Ramos (cell line): ENCODE results near the gene SSH2.
"Not testable (repeated sequence)": the region's sequence is repeated elsewhere in the genome, so short reads cannot be mapped to it uniquely, and the experiment has no call there.

Source experiments
- in situ Hi-C: fragments of 300-500 bp; cut with MboI; formaldehyde crosslinking; loops from one replicate; pipeline ENCODE4 v1.14.3; 2022; ENCODE audit warnings: low sequenced_read_pairs; ENCODE audit not compliant: unreplicated experiment

The SSH2 gene

DNA sequence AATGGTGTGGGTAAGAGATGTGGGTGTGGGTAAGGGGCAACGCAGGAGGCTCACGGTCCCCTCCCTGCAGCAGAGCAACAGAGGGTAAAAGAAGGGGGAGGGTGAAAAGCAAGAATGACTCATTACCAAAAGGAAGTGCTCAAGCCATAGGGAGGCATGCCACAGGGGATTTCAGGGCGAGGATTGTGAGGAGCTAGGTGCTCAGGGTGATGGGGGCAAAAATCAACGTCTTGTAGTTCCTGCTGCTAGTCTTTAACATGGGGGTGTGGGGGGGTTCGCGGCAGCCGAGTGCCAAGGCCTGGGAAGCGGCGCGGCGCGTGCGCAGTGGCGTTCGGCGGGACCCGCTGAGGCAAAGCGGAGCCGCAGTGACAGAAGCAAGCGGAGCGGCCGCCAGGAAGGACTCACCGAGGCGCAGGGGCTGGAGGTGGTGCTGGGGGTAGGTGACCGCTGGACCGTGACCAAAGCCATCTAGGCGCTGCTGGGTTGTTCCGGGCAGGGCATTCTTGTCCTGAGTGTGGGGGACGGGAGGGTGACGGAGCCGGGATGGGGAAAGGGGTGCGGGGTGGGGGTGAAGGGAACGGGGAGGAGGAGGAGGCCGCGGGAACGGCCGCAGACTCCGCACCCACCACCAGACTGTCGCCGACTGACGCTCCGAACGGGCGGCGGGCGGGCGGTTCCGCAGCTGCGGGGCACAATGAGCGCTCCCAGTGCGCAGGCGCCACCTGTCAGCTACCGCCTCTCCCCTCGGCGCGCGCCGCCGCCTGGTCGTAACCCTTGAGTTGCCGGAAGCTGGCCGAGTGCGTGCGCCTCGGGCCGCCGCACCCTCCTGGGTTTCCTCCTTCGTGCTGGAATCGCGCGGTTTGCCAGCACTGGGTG lies at the start of gene SSH2:
SSH2 (minus strand) TSS at position 696 of the 876 bp plus-strand sequence; CDS start at position 468, 228 bp downstream.
- in situ Hi-C loops = loop anchor here (5.0 to 25.0 kb wide), 2 partner anchors 122 to 292 kb away; no protein-coding TSS in a partner anchor

GRCh38 chr17:29977836-29978235 lies 47.8 kb upstream of the SSH2 start:
- in situ Hi-C loops = no loop called here

GRCh38 chr17:29973005-29973404 lies 43.0 kb upstream of the SSH2 start:
- in situ Hi-C loops = no loop called here

- in situ Hi-C loops = no loop called here
These were observed 42.2 kb upstream of the SSH2 start for GRCh38 chr17:29972277-29972676.

- in situ Hi-C loops = no loop called here
These were observed 38.2 kb upstream of the SSH2 start for GRCh38 chr17:29968271-29968670.

GRCh38 chr17:29962656-29963055 lies 32.6 kb upstream of the SSH2 start:
- in situ Hi-C loops = no loop called here

- in situ Hi-C loops = no loop called here
These were observed 29.8 kb upstream of the SSH2 start for GRCh38 chr17:29959658-29960337.

DNA sequence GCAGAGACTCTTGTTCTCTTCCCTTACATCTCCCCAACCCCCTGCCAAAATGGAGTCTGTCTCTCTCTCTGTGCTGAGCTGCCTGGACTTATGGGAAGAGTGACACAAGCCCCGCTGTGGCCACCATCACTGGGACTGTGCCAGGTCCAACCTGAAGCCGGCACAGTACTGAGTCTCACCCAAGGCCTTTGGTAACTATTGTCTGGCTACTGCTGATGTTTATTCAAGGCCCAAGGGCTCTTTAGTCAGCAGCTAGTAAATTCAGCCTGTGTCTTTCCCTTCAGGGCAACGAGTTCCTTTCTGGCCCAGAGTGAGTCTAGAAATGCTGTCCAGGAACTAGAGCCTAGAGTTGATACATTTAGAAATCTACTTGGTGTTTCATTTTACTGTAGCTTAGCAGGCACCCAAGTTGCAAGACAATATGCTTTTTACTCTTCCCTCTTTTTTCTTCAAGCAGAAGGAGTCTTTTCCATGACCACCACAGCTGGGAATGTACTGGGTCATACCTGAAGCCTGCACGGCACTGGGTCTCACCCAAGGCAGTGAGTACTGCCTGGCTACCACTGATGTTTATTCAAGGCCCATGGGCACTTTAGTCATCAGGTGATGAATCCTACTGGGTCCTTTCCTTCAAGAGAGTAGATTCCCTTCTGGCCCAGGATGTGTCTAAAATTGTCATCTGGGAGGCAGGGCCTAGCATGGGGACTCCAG lies 29.1 kb upstream of the SSH2 start:
- in situ Hi-C loops = no loop called here

- in situ Hi-C loops = not testable (repeated sequence)
These were observed 27.5 kb upstream of the SSH2 start for GRCh38 chr17:29957488-29957887.

DNA sequence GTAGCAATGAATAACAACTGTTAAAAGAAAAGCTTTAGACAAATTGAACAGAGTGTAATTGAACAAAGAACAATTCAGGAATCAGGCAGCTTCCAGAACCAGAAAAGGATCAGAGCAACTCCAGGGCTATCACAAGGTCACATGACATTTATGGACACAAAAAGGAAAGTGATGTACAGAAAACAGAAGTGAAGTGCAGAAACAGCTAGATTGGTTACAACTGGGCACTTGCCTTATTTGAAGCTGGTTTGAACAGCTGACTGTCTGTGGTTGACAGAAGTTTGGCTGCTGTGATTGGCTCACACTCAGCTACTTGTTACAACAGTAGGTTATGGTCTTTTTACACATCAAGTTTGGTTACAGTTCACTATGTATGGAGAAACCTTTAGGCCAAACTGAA lies 26.2 kb upstream of the SSH2 start:
- in situ Hi-C loops = no loop called here

- in situ Hi-C loops = no loop called here
These were observed 24.4 kb upstream of the SSH2 start for GRCh38 chr17:29954405-29954804.

DNA sequence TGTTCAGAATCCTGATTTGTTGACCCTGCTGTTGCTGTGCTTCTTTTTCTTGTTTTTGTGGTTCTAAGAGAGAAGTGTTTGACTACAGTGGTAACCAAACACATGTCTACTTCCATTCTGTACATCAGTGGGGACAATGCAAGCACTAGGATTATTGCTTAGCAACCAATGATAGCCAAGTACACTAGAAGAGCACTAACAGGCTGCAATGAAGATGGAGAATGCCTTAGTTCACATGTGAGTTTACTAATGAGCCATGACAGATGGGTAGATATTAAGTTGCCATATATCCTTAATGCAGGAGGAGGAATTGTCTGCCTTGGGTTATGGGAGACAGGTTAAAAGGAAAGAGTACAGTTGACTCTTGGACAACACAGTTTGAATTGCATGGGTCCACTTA lies 19.7 kb upstream of the SSH2 start:
- in situ Hi-C loops = loop anchor here (25.0 kb wide), 1 partner anchor 312 kb away; no protein-coding TSS in a partner anchor

DNA sequence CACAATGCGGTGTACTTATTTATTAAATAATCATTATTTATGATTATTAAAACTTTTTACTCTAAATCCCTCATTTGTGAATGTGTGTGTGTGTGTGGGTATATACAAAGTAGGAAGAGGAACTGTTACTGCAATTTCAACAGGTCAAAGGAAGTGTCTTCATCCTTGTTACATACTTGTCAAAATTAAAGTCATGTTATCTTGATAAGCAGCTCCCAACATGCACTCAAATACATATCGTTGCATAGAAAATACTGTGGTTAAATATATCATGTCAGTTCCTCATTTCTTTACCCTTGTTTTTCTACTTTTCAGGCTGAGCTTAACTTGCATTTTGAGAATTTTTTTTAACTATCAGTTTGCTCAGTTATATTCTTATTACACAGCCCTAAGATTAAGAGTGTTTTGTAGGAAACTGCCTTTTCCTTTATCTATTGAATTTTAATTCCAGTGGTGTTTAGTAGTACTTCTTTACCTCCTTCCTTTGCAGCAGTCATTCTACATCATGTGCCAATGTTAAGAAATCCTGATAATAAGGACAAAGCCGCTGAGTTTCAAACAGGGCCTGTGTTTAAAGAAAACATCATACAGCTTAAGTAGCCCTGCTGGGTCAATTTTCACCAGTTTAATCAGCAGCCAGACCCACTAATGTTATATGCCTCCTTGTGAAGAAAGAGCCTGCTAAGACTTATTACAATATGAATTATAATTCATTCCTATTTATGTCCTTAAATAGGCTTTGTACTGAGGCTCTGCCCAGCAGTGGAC lies 18.6 kb upstream of the SSH2 start:
- in situ Hi-C loops = loop anchor here (25.0 kb wide), 1 partner anchor 311 kb away; no protein-coding TSS in a partner anchor

GRCh38 chr17:29945281-29945680 lies 15.3 kb upstream of the SSH2 start:
- in situ Hi-C loops = loop anchor here (25.0 kb wide), 1 partner anchor 308 kb away; no protein-coding TSS in a partner anchor

DNA sequence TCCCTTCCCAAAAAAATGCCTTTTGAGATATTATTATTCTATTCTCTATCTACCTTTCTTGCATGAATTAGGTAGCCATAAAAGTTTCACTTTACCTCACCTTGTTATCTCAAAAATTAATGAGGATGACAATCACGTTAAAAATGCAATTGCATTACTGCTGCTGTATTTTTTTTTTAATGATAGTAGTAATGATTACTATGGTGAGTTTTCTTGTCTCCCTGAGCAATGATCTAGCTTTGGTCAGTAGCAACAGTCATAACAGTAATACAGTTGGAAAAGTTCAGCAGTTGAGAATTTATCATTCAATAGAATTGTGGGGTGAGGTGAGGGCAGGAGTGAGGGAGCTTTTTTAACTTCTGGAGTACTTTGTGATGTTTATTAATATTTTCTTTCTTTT lies 11.3 kb upstream of the SSH2 start, which contains the start of gene EFCAB5:
EFCAB5 (plus strand) TSS at position 301 of the 400 bp plus-strand sequence. CDS start 163 bp downstream, outside the sequence.
- in situ Hi-C loops = loop anchor here (25.0 kb wide), 1 partner anchor 304 kb away; no protein-coding TSS in a partner anchor

DNA sequence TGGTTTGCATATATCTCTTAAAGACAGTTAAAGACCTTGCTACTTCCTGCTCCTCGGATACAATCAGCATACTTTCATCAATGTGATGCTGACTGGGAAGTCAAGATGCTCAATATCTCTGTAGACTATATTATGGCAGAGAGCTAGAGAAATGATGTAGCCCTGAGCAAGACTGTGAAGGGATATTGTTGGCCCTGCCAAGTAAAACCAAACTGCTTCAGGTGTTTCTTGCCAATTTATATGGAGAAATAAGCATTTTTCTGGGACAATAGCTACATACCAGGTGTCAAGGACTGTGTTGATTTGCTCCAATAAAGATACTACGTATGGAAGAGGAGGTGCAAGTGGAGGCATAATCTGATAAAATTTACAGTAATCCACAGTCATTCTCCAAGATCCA lies 6.7 kb upstream of the SSH2 start:
- in situ Hi-C loops = loop anchor here (25.0 kb wide), 1 partner anchor 299 kb away; no protein-coding TSS in a partner anchor

DNA sequence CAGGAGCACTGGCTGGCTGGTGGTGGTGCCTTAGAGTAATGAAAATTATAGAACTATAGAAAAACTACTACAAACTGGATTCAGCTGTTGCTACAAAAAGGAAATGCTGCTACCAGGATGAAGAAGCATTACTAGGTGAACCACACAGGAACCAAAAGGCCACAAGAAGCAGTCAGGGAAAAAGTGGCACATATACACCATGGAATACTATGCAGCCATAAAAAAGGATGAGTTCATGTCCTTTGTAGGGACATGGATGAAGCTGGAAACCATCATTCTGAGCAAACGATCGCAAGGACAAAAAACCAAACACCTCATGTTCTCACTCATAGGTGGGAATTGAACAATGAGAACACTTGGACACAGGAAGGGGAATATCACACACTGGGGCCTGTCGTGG lies 5.9 kb upstream of the SSH2 start:
- in situ Hi-C loops = loop anchor here (25.0 kb wide), 1 partner anchor 299 kb away; no protein-coding TSS in a partner anchor

DNA sequence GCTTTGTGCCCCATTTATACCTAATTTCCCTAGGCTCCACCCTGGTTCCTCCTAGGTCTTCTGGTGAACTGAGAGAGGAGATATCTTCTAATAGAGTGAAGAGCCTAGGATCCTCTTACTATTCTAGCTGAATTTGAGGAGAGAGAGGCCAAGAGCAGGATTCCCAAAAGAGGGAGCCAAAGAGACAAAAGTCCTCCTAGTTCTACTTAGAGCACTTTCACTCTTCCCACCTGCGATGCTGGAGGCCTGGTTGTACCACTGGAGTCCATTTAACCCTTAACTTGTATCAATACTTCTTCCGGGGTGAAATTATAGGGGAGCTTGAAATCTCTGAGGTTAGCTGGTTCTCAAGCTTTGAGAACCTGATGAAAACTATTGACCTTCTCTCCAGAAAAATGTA lies 3.4 kb upstream of the SSH2 start:
- in situ Hi-C loops = loop anchor here (25.0 kb wide), 1 partner anchor 296 kb away; no protein-coding TSS in a partner anchor

DNA sequence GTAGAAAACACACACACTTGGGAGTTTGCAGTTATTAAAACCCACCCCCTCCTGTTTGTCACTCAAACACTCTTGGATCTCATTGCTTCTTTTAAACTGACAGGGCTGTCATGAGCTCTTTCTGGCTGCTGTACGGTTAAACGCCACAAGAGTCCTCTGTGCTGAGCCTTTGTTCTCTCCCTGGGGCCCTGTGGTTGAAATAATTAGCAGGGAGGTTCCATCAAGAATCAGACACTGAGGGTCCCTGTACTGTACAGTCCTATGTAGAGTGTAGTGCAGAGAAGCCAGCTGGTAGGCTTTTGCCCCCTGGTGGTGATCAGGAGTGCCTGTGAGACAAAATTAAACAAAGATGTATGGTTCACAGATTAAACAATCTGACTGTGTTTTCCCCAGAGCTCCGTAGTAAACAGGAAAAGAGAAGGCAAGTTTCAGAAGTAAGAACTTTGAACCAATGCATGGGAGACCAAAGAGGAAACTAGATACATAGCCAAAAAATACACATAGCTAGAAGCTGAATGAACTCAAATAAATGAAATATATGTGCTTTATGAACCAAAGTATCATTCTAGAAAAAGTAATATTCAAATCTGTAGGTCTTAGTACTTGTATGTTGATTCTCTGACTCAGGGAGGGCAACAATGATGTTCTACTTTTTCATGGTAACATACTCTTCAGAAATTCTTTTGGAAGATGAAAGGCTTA lies 1.4 kb upstream of the SSH2 start:
- in situ Hi-C loops = loop anchor here (25.0 kb wide), 1 partner anchor 294 kb away; no protein-coding TSS in a partner anchor
